Measurements from ENCODE around the gene ESPN. TPM values are rescaled to one million over a fixed set of nuclear protein-coding genes. Genes with fewer than 3 reads are reported as not detected.
A peak's percentile ranks its signal among the peaks of the same experiment; 100 is the strongest.

Gene ESPN
- total and polyA plus RNA-seq, 2 of the 8 experiments (the other 6 are each of a cell fraction or from before 2014, with no cell fraction given): 5.2 to 16.3 TPM

DNA sequence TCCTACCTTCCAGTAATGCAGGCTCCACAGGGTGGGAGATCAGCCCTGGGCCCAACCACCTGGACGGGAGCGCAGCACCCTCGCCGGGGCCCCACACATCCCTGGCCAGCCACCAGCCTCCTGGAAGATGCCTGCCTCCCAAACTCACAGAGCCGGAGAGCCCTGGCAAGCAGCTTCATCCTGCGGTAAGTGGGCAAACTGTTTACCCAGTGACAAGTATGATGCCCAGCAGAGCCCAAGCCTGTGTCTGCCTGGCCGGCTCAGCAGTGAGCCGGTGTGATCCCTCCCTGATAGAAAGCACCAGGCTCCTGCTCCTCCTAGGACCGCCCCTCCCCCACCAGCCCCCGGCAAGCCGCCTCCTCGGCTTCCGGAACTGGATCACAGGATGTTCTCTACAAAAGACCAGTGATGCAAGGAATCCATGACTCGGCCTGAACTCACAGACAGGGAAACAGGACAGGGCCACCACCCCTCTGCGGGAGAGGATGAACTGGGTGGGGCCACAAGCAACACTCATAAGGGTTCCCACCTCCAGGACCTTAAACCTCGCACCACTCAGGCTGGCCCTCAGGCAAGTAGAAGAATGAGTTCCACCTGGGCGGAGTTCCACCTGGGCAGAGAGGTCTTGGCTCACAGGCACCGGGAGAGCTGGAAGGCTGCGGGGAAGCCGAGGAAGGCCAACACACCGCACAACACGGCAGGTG lies 38.9 kb upstream of the ESPN start (continued):
- TF ChIP-seq GABPA (IDR thresholded peaks at IDR 0.05; ENCODE audit: borderline replicate concordance, insufficient read depth, low read length) (peak; percentile 82; the same call in 1 of the 2 replicates), FOSL1 (IDR thresholded peaks at IDR 0.05; ENCODE audit: insufficient read depth, low read depth, low read length) (no peak), EP300 (IDR thresholded peaks at IDR 0.05; ENCODE audit: borderline replicate concordance in 1 of 2, low read depth in 2 of 2, low read length in 2 of 2) (peak in 1 of 2 experiments; percentile 79; a peak in 1 of 3 replicates)

Measured in H1 (cell line).